IPS-NIHi11 (cell line): Measurements from ENCODE around the gene NUDT22.

ENCODE experiments used
- DNase-seq: peaks from one replicate; pipeline ENCODE4 v3.0.0; 2012; ENCODE audit warnings: mixed read lengths, low spot score

Gene NUDT22

GRCh38 chr11:64256300-64256699 is 30.2 kb downstream of the NUDT22 start:
- DNase-seq: no peak

DNA sequence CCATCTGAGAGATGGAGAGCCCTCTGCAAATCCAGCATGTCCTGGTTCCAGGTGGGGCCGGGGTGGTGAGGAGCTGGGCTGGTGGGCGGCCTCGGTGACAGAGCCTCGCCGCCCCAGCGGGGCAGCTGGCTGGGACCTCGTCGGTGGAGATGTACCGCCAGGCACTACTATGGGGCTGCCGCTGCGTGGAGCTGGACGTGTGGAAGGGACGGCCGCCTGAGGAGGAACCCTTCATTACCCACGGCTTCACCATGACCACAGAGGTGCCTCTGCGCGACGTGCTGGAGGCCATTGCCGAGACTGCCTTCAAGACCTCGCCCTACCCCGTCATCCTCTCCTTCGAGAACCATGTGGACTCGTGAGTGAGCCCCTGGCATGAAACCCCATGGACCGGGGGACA is 32.3 kb downstream of the NUDT22 start:
- DNase-seq: no peak

DNA sequence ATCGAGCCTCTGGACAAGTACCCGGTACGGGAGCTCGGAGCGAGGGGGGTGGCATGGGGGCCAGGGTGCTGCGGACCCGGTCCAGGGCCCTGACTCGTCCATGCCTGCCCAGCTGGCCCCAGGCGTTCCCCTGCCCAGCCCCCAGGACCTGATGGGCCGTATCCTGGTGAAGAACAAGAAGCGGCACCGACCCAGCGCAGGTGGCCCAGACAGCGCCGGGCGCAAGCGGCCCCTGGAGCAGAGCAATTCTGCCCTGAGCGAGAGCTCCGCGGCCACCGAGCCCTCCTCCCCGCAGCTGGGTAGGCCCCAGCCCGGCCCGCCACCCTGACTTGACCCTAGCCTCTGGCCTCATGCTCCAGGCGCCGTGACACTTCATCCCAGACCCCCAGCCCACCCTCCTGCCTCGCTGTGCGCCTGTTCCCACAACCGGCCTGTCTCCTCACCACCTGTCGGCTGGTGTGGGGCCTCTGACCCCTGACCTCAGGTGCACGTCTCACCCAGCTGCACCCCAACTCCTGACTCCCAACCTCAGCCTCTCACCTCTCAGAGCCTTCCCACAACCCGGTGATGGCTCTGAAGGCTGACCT is 33.0 kb downstream of the NUDT22 start:
- DNase-seq: no peak

DNA sequence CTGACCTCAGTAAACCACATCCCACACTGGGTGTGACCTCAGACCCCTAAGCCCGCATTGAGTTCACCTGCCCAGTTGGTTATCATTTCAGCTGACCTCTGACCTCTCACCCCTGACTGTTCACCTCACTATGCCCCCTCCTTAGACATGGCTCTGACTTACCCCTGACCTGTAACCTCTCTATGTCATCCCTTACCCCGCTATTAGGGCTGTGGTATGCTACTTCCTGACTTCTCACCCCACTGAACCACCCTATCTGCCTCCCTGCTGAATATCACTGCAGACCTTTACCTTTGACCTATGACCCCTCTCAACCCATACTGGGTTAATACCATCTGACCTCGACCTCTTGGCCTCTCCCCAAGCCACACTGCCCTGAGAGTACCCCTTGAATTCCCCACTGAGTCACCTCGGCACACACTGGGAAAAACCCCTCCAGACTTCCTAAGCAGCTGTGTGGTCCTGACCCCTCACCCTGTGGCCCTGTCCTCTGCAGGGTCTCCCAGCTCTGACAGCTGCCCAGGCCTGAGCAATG is 33.5 kb downstream of the NUDT22 start:
- DNase-seq: no peak

DNA sequence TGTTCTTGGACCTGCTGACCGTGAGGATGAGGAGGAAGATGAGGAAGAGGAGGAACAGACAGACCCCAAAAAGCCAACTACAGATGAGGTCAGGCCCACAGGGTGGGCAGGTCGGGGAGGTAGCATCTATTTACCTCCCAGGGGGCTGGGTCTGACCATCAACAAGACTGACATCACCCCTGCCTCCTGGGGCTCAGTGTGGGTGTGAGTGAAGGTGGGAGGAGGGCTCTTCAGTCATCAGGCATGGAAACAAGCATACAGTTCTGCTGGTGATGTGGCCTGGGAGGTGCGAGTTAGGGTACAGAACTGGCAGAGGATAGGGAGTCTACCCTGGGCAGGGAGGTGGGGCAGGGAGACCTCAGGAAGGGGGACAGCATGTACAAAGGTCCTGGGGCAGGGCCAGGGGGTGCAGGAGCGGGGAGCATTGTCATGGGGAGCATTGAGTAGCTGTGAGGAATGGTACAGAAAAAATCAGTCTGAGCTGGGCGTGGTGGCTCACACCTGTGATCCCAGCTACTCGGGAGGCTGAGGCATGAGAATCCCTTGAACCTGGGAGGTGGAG is 34.2 kb downstream of the NUDT22 start:
- no peak for DNase-seq

DNA sequence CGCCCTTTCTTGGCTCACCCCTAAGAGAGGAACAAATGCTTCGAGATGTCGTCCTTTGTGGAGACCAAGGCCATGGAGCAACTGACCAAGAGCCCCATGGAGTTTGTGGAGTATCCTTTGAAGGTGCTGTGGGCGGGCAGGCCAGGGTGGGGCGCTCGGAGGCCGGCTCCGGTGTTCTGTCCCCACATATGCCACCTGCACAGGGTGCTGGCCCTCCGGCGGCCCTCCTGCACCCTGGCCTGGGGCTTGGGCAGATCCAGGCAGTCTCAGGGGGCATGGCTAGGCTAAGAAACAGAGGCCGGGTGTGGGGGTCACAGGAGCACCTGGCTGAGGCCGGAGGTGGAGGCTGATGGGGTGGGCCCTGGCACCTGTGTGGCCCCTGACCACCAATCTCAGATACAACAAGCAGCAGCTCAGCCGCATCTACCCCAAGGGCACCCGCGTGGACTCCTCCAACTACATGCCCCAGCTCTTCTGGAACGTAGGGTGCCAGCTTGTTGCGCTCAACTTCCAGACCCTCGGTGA is 35.5 kb downstream of the NUDT22 start:
- no peak for DNase-seq

DNA sequence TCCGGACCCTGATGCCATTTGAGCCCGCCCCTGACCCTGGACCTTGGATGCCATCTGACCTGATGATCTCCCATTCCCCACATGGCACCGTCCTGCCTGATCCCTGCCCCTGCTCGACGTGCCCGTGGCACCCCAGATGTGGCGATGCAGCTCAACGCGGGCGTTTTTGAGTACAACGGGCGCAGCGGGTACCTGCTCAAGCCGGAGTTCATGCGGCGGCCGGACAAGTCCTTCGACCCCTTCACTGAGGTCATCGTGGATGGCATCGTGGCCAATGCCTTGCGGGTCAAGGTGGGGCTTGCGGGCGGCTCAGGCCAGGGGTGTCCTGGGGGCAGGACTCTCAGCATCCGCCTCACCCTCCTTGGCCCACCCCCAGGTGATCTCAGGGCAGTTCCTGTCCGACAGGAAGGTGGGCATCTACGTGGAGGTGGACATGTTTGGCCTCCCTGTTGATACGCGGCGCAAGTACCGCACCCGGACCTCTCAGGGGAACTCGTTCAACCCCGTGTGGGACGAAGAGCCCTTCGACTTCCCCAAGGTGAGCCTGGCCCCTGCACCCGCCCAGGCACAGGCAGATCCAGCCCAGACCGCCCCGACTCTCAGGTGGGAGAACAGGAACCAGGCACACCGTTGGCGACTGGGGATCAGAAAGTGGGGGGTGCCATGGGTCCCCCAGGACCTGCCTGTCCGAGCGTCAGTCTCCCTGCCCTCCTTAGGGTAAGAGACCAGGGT is 36.4 kb downstream of the NUDT22 start:
- no peak for DNase-seq

GRCh38 chr11:64263021-64263946 is 37.2 kb downstream of the NUDT22 start:
- peak; percentile 60 for DNase-seq

- DNase-seq: no peak
Measured at GRCh38 chr11:64263947-64264317, 37.9 kb downstream of the NUDT22 start.

GRCh38 chr11:64264371-64264852 is 38.3 kb downstream of the NUDT22 start:
- DNase-seq: no peak

- DNase-seq: no peak
Measured at GRCh38 chr11:64265176-64266160, 39.4 kb downstream of the NUDT22 start.

DNA sequence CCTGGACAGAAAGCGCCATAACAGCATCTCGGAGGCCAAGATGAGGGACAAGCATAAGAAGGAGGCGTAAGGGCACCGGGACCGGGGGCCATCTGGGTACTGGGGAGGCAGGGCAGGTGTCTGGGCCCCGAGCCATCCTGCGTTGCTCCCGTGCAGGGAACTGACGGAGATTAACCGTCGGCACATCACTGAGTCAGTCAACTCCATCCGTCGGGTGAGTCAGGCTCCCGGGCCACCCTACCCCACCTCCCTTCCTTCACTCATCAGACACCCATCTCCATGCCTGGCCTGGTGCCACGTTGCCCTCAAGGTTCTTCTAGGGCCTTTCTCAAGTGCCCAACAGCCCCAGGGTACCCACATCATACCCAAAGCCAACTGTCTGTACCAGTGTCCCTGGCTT is 40.3 kb downstream of the NUDT22 start:
- DNase-seq: no peak

- no peak for DNase-seq
Measured at GRCh38 chr11:64267207-64267945, 41.3 kb downstream of the NUDT22 start.

- DNase-seq: no peak
Measured at GRCh38 chr11:64268025-64268892, 42.2 kb downstream of the NUDT22 start.

- no peak for DNase-seq
Measured at GRCh38 chr11:64268893-64269539, 42.9 kb downstream of the NUDT22 start.

DNA sequence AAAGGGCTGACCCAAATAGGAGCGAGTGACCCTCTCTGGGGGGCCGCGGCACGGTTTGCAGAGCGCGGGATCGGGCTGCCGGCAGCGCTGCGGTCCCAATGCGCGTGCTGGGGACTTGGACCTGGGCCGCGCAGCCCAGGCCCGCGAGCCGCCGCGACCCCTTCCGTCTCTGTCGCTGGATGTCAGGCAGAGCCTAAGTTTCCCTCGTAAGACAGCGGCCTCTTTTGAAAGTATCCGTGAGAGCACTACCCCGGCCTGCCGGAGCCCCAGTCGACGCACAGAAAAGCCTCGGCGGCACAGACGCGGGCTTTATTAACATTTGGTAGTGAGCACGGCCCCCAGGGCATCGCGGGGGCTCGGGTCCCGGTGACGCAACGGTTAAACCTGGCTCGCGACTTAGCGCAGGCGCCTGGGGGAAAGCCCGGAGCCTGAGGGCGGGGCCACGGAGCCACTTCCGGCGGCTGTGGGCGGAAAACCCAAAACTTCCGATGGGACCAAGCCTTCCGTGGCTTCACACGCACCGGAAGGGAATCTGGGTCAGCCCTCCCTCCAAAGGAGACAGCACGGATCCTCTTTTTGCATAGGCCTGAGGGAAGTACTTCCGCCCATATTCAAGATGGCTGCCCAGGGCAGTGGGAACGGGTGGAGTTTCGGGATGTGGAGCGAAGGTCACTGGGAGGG is 43.6 kb downstream of the NUDT22 start:
- DNase-seq: peak; percentile 82

- DNase-seq: no peak
Measured at GRCh38 chr11:64275031-64275800, 49.1 kb downstream of the NUDT22 start.
